ENCODE data around the gene GBX1.

Gene GBX1

DNA sequence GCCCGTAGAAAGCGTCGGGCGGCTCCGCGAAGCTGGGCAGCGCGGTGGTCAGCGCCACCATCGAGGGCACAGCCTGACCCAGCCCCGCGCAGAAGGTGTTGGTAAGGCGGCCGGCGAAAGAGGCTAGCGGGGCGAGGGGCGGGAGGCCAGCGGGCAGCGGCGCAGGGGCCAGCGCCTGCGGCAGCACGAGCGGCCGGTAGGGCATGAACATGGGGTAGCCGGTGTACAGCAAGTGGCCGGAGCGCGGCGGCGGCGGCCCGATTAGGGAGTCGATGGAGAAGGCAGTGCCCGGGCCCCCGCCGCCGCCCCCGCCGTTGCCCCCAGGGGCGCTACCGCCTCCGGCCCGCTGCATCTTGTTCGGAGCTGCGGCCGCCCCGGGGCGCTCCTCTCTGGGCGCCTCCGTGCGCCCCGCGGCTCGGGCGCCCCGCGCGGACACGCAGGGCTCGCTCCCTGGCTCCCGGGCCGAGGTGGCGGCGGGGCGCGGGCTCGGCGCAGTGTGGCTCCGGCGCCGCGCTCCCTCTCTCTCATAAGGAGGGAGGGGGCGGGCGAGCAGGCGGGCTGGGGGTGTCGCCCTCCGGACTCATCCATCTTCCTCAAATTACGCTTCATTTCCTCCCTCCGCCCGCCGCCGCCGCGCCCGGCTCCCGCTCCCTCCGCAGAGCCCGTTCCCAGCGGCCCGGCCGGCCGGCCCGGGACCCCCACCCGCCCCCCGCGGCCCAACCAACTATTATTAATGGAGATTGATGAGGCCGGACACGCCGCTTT lies at the start of gene GBX1:
TSS of gene GBX1 (minus strand) at position 498 of the 765 bp plus-strand sequence. CDS start at position 352, 146 bp downstream.
- DNase-seq = no peak

- no peak for DNase-seq
Observed at GRCh38 chr7:151215396-151215795, 47.9 kb upstream of the GBX1 start.

GRCh38 chr7:151213826-151214225 lies 46.3 kb upstream of the GBX1 start:
- DNase-seq = no peak

DNA sequence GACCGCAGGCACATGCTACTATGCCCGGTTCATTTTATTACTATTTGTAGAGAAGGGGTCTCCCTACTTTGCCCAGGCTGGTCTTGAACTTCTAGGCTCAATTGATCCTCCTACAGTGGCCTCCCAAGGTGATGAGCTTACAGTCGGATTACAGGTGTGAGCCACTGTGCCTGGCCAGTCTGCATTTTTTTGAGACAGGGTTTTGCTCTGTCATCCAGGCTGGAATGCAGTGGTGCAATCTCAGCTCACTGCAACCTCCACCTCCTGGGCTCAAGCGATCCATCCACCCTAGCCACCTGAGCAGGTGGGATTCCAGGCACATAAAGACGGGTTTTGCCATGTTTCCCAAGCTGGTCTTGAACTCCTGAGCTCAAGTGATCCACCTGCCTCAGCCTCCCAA lies 45.1 kb upstream of the GBX1 start:
- no peak for DNase-seq

- no peak for DNase-seq
Observed at GRCh38 chr7:151211155-151211772, 43.8 kb upstream of the GBX1 start.

DNA sequence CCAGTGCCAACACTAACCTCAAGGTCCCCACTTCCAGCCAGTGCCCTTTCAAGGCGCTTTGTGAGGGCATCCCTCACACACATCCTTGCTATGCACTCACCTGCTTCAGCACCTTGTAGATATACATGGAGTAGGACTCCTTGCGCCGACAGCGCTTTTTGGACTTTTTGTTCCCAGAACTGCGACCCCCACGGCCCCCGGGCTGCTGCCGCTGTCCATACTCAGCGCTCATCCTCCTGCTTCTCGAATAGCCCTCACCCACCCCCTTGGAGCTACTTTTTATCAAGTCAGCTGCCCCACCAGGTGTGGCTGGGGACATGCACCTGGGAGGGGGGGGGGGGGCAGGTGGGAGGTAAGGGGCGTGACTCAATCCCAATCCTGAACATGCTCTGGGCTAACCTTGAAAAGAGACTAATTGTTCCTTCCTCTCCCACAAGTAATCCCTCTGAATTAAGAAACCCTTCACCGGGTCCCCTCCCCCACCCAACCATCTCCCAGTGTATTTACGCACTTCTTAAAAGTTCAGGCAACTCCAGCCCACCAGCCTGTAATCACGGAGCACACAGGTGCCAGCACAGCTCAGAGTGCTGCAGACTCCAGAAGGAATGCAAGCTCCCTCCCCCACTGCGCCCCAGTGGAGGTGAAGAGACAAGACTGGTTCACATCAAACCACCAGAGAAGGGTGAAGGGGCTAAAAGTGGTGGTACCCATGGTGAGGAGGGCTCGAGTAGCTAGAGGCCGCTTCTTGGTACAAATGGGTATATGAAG lies 42.8 kb upstream of the GBX1 start, which contains the start of gene H2BK1:
TSS of gene H2BK1 (minus strand) at position 402 of the 768 bp plus-strand sequence. CDS start at position 232, 170 bp downstream.
- no peak for DNase-seq

DNA sequence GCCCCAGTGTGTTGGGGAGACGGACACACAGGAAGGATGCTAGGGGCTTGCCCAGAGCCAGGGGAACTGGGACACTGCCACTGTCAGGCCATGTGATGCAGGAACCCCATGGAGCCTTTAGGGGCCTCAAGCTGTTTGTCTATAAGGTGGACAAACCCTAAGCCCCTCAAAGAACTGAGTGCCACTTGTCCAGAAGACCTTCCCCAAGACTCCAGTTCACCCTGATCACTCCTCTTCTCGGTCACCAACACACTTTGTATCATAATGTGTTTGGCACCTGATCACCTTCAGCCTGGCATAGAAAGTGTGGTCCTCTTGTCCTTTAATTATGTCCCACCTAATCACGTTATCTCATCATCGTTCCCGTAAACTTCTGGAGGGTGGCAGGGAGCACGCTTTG lies 42.1 kb upstream of the GBX1 start:
- no peak for DNase-seq

GRCh38 chr7:151208253-151208862 lies 40.9 kb upstream of the GBX1 start:
- DNase-seq = no peak

GRCh38 chr7:151207804-151208203 lies 40.3 kb upstream of the GBX1 start:
- no peak for DNase-seq

GRCh38 chr7:151207315-151207714 lies 39.8 kb upstream of the GBX1 start:
- no peak for DNase-seq

DNA sequence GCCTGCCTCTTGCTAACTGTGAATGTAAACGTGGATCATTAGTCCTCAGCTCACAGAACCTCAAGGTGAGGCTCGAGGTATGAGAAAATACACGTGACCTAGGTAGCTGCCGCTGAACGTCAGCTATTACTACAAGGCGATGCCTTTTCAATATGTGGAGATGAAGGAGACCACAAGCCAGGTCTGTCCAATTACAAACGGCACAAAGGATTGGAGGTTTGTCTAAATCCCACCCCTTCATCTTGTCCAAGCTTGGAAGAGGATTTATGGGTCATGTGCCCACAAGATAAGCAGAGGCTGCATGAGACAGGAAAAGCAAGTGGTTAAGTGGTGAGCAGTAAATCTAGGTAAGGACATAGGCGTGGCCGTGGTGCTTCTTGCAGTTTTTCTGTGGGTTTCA lies 39.4 kb upstream of the GBX1 start:
- peak; percentile 40 for DNase-seq

DNA sequence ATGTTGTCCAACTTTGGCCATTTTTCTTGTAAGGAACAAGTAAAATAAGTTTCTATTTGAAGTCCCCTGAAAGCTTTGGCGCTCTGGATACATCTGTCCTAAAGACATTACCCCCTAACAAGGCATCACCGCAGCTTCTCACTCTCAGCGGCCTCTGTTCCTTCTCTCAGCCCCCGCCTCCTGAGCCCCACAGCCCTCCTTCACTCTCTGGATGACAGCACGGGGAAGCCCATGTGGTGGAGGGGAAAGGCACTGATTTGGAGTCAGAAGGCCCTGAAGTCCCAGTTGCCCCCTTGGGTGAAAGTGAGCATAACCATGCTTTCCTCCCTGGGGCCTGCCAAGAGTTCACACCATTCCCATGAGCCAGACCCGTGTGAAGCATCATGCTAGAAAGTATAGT lies 38.2 kb upstream of the GBX1 start:
- no peak for DNase-seq

DNA sequence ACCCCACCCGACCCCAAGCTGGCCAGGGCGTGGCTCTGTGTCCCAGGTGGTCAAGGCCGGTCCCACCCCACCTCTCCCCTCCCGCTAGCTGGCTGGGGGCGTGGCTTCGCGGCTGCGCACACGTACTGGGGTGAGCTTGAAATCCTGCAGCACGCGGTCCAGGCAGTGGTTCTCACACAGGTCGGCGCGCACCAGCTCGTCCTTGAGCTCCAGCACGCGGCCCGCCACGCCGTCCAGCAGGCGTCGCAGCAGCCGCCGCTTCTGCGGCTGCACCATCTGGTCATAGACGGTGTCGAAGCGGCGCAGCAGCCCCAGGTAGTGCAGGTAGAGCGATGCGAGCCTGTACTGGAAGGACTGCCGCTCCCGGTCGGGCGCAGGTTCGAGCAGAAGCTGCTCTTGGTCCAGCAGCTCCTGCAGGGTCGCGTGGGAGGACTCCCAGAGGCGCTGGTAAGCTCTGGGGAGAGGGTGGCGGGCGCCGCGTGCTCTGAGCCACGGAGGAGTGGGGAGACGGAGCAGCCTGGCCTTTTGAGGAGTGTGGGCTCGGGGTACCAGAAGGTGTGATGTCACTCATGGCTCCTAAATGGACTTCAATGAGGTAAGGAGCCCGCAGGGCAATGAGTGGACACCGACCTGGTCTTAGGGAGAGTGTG lies 37.0 kb upstream of the GBX1 start:
- DNase-seq = no peak

DNA sequence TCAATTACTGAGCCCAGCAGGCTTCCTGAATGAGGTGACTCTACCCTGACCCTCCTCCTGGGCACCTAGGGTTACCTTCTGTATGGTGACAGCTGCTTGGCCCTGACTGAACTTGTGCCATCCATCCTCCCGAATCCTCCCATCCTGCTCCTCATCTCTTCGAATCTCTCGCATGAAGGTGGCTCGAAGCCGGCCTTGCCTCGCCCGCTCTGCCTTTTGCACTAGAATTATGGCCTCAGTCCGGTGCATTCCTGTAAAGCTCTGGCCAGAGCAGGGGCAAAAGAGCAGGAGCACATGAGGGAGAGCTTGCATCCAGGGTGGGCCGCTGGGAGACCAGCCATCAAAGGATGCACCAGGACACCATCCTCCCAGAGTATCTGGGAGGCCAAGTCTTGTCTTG lies 35.3 kb upstream of the GBX1 start:
- no peak for DNase-seq

GRCh38 chr7:151201751-151202150 lies 34.3 kb upstream of the GBX1 start:
- no peak for DNase-seq

- no peak for DNase-seq
Observed at GRCh38 chr7:151201344-151201743, 33.9 kb upstream of the GBX1 start.

DNA sequence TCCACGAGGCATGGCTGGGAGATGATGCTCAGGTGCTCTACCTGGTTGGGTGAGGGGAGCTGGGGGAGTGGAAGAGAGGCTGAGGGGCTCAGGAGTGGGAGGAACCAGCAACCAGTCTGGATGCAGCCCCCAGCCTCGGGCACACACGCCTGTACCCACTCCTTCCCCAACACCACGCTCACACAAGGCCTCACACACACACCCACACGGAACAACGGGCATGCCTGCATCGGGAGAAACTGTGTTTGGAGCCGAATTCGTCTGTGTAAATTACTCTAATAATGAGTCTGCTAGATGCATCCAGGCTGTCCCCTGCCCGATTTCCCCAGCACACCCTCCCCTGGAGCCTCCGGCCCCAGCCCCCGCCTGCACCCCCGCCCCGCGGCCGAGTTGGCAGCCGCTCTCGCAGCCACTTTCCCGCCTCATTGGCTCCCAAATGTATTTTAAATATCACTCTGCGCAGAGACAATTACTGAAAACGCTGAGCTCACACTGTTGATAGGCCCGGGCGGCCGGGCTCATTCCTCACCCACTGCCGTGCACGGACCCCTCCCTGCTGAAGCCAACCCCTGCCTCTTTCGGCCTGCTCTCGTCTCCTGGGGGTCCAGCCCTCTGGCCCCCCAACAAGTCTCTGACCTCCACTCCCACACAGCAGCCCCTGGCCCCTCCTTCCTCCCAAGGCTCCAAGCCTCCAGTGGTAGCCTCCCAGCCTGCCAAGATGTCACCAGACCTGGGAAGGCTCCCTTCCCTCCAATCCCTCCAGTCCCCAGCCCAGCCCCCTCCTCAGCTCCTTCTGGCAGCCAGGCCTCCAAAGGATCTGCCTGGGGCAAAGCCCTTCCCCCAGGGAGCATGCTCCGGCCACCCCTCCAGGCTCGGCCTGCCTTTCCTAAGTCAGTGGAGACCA lies 31.7 kb upstream of the GBX1 start:
- DNase-seq = no peak

GRCh38 chr7:151197932-151198331 lies 30.4 kb upstream of the GBX1 start:
- no peak for DNase-seq

- DNase-seq = no peak
Observed at GRCh38 chr7:151195616-151196450, 28.3 kb upstream of the GBX1 start.

DNA sequence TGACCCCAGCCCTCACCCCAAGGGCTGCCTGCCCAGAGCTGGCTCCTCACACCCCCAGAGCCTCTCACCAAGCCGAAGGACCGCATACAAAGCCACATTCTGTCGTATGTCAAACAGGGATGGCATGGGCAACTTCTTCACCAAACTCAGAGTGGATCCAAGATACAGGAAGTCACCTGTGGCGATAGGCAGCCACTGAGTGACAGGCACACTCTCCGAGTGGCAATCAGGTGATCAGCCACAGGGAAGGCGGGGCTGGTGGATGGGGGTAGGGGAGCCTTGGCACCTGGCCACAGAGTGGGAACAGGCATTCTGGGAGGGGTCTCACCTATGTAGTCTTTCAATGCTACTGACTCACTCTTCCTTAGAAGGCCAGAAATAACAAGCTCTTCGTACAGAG lies 26.7 kb upstream of the GBX1 start:
- no peak for DNase-seq
